Measurements from ENCODE around the gene ZNF519.
"Not testable (repeated sequence)": the region's sequence is repeated elsewhere in the genome, so short reads cannot be mapped to it uniquely, and the experiment has no call there.

Gene ZNF519

DNA sequence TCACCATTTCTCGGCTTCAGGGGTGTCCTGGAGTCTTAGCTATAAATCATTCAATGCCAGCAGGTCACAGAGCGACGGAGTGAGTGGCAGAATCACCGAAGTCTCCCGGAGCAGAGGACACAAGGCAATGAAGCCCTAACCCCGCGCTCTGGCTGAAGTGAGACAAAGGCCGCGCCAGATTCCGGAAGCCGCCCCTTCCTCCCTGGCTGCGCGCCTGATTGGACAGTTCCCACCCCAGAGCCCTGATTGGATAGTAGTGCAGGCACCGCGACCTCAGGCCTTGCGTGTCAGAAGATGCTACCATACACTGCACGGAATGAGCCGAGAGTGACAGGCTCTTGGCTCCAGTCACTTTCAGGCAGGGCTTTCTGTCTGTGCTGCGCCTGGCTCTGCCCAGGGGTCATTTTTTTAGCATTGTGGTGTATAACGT is at the start of gene ZNF519:
ZNF519 (minus strand) TSS at position 165 of the 430 bp plus-strand sequence; CDS start at position 7, 158 bp downstream.
- DNase-seq: peak; percentile 66

DNA sequence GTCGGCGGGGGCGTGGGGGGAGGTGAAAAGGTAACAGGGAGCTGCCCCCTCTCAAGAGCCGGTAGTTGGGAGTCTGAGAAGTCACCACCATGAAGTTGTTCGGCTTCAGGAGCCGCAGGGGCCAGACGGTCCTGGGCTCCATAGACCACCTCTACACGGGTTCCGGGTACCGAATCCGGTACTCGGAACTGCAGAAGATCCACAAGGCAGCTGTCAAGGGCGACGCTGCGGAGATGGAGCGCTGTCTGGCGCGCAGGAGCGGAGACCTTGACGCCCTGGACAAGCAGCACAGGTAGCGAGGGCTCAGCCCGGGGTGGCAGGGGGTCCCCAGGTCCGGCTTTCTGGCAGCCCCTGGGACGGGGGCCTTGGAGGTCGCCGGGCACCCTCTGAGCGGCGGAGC is 47.1 kb upstream of the ZNF519 start:
- DNase-seq: no peak

DNA sequence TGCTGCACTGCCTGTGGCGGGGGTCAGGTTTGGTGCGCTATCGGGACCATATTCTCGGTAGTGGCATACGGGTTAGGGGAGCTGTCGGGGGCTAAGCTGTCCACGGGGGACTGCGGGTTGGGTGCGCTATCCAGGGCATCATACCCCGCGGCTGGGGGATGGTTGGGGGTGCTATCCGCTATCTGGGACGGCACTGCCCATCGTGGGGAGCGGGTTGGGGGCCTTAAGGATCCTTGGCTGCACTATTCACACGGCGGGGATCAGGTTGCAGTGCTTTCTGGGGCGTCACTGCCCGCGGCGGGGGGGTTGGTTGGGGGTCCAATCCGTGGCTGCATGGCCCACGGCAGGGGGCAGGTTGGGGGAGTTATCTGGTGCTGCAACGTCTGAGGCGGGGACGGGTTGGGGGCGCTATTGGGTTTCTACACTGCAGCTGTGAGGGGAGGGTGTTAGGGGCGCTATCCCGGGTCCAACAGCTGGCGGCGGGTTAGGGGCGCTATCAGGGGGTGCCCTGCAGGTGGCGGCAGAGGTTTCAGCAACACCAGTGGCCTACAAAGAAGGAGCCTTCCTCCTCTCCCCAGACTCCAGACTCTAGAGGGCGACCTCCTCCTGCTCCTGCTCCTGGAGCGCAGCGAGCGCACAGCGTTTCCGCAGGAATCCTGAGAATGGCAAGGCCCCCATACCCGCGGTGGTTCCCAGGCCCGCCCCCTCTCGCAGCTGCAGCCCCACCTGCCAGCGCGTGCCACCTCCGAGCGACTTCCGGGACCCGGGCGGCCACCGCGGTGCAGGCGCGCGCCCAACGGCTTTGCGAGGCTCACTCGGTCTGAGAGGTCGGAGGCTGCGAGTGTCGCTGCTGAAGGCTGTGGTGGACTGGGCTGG is 46.3 kb upstream of the ZNF519 start:
- peak; percentile 1 for DNase-seq

DNA sequence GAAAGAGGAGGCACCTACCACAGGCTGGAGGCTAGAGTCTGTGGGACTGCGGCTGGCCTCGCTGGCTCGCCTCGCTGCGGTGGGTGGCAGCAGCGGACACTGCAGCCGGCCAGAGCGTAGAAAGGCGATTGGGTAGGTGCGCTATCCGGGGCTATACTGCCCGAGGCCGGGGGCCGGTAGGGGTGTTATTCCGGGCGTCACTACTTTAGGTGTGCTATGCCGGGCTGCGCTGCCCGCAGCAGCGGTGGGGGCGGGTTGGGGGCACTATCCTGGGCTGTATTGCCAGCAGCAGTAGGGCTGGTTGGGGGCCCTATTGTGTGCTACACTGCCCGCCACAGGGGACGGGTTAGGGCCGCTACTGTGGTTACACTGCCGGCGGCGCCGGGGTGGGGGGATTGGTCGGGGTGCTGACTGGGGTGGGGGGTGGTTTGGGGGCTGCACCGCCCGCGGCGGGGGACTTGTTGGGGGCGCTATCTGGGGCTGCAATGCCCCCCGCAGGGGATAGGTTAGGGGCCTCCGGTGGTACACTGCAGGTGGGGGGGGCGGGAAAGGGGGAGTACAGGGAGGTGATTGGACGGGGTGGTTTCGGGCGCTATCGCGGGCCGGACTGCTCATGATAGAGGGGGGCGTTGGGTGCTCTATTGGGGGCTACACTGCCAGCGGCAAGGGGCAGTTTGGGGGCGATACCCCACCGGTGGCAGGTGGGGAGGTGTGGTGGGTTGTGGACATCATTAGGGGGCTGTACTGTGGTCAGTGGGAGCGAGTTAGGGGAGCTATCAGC is 45.5 kb upstream of the ZNF519 start:
- not testable (repeated sequence) for DNase-seq

DNA sequence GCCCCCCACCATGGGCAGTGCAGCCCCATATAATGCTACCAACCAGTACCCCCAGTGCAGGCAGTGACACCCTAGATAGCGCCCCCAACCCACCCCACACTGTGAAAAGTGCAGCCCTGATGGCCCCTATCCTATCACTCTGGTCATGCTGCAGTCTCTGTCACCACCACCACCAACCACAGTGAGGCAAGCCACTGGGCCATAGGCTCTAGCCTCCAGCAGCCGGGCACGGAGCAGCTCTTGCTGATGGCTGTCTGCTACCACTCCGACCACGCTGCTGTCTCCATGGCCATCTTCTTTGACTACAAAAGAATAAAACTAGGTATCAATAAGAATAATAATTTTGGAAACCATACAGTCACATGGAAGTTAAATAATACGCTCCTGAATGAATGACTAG is 43.2 kb upstream of the ZNF519 start:
- not testable (repeated sequence) for DNase-seq

DNA sequence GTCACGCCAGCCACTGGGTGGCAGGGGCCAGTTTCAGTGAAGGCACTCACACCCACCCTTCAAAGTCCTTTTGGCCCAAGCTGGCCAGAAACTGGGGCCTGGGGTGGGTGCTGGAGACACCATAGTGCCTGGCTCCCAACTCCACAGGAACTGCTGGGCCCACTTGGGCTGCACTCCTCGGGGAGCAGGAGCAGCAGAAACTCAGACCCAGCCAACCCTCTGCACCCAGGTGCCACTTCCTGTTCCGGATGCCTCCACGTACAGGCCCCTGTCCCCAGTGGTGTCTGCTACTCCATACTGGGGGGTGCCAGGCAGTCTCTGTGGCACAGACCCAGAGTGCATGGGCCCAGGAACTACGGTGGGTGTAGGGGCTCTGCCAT is 42.5 kb upstream of the ZNF519 start:
- no peak for DNase-seq

DNA sequence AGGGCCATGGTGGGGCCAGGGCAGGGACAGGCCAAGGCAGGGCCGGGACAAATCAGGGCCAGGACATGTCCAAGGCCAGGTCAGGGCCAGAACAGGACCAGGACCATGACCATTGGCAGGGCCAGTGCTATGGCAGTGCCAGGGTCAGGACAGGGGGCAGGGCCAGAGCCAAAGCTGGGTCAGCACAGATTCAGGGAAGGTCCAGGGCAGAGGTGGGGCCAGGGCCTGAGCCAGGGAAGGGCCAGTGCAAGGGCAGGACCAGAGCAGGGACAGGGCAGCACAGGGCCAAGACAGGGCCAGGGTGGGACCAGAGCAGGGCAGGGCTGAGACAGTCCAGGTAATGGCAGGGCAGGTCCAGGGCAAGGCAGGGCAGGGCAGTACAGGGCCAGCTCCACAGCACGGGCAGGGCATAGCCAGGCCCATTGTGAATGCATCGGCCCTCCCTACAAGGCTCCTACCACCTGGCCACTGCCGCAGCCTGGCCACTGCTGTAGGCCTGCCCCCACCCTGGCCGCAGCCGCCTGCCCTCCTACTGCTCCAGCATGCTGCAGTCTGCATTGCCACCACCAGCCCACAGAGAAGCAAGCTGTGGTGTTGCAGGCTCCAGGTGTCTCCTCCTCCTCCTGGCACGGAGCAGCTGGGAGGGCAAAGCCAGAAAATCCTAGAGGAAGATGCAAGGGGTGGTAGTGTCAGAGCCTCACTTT is 41.9 kb upstream of the ZNF519 start:
- not testable (repeated sequence) for DNase-seq

DNA sequence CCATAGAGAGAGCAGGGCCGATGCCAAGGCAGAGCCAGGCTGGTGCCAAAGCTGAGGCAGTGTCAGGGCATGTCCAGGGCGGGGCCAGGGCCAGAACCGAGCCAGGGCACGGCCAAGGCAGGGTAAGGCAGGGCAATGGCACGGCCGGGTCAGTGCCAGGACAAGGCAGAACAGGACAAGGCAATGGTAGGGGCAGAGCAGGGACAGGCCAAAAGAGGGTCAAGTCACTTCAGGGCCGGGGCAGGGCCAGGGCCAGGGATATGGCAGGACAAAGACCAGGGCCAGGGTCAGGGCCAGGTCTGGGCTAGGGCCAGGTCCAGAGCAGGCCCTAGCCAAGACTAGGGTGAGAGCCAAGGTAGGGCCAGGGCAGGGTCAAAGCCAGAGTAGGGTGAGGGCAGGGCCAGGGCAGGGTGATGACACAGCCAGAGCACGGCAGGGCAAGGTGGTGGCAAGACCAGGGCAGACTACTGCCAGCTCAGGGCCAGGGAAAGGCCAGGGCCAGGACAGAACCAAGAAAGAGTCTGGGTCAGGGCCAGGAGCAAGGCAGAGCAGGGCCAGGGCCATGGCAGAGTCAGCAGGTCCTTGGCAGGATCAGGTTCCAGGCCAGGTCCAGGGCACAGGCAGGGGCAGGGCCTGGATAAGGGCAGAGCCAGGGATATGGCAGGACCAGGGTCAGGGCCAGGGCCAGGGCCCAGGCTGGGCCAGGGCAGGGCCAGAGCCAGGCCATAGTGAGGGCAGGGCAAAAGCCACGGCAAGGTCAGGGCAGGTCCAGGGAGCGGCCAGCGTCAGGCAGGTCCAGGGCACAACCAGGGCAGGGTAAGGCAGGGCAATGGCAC is 41.1 kb upstream of the ZNF519 start:
- DNase-seq: not testable (repeated sequence)

DNA sequence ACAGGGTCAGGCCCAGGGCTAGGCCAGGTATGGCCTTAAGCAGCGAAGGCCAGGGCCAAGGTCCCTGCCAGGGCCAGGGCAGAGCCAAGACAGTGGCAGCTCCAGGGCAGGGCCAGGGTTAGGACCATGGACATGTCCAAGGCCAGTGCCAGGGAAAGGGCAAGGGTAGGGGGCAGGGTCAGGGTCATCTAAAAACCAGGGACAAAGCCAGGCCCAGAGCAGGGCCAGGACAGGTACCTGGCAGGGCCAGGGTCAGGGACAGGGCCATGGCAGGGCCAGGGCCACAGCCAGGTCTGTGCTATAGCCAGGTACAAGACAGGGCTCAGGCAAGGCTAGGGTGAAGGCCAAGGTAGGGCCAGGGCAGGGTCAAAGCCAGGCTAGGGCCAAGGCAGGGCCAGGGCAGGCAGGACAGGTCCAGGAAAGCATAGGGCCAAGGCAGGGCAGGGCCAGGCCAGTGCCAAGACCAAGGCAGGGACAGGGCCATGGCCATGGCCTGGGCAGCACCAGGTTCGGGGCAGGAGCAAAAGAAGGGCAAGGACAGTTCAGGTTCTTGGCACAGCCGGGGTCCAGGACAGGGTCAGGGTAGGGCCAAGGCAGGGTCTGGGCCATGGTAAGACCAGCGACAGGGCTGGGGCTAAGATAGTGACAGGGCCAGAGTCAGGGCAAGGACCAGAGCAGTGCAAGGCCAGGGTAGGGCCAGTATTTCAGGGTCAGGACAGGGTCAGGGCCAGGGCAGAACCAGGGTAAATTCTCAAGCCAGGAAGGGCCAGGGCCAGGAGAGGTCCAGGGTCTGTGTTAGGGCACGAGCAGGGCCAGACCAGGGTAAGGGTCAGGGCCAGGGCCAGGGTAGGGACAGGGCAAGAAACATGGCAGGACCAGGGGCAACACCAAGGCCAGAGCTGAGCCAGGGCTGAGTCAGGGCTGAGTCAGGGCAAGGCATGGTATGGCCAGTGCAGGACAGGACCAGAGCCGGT is 40.2 kb upstream of the ZNF519 start:
- not testable (repeated sequence) for DNase-seq

DNA sequence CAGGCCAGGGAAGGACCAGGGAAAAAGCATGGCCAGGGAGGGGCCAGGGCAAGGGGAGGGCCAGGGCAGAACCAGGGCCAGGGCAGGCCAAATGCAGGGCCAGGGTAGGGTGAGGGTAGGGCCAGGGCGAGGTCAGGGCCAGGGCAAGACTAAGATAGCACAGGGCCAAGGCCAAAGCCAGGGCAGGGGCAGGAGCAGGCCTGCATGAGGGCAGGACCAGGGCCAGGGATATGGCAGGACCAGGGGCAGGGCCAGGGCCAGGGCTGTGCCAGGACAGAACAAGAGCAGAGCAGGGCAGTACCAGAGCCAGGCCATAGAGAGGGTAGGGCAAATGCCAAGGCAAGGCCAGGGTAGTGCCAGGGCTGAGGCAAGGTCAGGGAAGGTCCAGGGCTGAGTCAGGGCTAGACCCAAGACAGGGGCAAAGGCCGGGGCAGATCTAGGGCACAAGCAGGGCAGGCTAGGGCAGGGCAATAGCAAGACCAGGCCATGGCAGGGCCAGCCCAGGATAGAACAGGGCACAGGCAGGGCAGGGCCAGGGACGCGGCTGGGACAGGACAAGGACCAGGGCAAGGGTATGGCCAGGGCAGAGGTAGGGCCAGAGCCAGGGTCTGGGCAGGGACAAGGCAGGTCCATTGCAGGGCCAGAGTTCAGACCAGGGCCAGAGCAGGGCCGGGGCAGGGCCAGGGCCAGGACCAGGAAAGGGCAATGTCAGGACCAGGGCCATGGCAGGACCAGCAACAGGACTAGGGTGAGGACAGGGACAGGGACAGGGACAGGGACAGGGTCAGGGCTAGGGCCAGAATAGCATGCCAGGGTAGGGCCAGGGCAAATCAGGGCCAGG is 39.3 kb upstream of the ZNF519 start:
- DNase-seq: not testable (repeated sequence)

DNA sequence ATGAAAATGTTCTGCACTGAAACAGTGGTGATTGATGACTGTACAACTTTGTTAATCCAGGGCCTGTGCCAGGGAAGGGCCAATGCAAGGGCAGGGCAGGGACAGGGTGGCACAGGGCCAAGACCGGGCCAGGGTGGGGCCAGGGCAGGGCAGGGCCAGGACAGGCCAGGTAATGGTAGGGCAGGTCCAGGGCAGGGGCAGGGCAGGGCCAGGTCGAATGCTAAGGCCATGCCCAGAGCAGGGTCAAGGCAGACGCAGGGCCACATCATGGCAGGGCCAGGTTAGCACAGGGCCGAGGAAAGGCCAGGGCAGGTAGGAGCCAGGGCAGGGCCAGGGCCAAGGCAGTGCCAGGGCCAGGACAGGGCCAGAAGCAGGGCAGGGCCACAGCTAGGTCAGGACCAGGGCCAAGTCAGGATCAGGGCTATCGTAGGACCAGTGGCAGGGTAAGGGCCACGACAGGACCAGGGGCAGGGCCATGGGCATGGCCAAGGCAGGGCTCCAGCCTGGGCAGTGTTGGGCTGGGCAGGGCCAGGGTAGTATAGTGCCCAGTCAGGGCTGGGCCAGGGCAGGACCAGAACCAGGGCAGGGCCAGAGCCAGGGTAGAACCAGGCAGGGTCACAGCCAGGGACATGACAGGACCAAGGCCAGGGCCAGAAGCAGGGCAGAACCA is 38.3 kb upstream of the ZNF519 start:
- DNase-seq: not testable (repeated sequence)

DNA sequence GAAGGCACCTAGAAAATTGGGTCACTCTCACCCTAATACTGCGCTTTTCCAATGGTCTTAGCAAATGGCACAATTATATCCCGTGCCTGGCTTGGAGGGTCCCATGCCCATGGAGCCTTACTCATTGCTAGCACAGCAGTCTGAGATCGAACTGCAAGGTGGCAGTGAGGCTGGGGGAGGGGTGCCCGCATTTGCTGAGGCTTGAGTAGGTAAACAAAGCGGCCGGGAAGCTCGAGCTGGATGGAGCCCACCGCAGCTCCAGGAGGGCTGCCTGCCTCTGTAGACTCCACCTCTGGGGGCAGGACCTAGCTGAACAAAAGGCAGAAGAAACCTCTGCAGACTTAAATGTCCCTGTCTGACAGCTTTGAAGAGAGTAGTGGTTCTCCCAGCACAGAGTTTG is 30.7 kb upstream of the ZNF519 start:
- DNase-seq: not testable (repeated sequence)

DNA sequence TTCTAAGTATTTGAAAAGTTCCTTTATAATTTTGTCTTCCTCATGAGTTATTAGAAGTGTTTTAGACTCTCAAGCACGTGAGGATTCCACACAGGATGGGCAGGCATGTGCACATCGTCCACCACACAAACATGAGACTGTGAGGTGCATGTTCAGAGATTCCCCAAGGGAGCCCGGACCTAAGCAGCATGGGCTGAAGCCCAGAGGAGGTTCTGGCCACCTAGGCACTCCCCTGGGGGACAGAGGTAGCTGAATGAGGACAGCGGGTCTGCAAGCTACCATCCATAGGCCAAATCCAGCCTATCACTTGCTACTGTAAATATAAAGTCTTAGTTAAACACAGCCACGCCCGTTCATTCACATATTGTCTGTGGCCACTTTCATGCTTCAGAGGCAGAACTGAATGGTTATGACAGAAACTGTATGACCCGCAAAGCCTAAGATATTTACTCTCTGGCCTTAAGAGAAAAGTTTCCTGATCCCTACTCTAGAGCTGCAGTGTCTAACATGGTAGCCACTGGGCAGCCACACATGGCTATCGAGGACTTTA is 19.4 kb upstream of the ZNF519 start:
- DNase-seq: not testable (repeated sequence)

DNA sequence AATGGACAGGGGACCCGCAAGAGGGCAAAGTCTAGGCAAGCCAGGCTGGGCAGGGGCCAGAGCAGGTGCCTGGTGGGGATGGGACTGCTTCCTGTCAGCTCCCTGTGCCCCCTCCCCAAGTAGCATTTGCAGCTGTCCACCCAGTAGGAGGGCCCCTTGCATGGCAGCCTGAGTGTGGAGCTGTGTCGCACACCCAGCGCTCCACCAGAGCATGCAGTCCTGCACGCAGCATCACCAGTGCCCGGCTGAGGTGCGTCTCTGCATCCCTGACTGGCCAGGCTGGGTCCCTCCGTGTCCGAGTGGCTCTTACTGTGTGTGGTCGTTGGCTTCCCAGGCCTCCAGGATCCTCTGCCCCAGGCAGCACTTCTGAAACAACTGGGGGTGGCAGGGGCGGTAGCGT is 18.5 kb upstream of the ZNF519 start:
- not testable (repeated sequence) for DNase-seq

DNA sequence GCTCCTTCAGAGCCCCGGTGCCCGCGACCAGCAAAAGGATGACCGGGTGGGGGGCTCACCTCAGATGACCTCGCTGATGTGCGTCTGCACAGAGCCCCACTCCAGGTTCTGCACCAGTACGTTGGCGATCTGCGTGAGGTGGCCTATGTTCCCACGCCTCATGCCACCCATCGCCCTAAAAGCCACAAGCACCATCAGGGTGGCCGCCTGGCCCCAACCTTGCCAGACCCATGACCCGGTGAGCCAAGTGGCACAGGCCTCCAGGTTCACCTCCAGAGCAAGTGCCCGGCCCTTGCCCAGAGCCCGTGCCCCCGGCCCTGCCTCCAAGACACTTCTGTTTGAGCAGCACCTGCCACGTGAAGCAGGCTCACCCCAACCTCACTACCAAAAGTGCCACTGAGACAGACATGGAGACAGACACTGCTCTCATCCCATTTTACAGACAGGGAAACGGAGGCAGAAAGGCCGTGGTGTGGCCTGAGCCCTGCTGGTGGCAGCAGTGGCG is 17.7 kb upstream of the ZNF519 start:
- not testable (repeated sequence) for DNase-seq

DNA sequence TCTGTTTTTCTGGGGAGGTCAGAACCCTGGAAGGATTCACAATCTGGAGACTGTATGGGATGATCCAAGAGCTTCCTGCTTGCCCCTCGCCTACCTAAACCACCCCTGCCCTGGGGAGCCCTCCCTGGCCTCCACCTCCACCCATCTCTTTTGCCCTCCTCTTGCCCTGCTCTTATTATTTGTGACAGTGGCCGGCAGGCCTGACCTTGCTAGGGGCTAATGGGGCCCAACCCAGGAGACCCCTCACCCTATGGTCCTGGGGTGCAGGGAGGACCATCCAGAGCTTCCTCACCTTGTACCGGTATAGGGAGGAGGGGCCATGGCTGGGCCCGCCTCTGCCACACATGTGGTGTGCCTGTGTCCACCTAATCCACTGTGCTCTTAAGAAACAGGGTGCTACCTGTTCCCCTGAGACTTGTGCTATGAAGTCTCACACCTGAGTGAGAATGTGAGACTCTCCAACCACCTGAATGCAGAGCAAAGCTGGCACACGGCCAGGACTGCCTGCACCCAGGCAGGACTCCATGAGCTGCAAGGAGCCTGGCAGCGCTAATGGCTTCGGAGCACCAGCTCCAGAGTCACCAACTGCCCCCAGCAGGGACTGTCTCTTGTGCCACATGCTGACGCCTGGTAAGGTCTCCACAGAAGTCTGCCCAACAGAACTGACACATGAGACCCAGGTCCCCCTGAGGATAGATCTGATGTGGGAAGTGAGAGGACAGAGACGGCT is 17.1 kb upstream of the ZNF519 start:
- DNase-seq: not testable (repeated sequence)

DNA sequence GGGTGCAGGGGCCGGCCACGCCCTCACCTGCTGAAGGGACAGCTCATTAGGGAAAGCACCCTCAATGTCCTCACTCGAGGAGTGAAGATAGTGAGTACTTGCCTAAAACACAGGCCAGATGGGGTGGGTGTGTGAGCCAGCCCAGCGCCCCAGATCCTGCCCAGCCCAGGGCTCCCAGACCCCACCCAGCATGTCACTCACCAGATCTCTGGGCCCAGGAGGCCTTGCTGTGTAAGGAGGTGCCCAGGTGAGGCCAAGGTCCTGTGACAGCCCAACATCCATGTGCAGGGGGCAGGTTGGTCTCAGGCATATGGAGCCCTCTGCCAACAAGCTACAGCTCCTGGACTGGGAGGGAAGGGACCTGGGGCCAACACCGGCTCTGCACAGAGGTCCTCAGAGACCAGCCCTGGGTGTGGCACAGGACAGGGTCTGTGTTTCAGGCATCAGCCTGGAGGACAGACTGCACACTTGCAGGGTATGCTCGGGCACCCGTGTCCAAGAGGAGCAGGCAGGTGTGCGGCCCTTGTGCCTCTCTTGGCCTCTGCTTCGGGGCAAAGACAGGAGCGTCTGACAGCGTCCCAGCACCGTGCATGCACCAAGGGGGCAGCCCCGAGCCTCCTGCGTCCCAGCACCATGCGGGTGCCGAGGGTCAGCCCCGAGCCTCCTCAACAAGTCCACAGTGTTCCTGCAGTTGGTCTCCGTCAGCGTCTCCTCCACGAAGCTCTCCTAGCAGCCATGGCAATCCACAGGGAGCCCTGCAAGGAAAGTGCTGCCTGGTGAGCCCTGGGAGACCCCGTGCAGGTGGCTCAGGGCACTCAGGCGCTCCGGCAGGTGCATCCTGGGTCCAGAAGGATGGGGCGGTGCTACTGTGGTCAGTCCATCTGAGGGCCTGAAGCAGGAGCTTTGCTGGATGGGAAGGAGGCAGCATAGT is 16.0 kb upstream of the ZNF519 start:
- DNase-seq: not testable (repeated sequence)

Data from NCI-H1417 treated with DMSO at 0.1 percent for 48 hours (cell line).